Measurements from ENCODE around the gene JDP2.

DNA sequence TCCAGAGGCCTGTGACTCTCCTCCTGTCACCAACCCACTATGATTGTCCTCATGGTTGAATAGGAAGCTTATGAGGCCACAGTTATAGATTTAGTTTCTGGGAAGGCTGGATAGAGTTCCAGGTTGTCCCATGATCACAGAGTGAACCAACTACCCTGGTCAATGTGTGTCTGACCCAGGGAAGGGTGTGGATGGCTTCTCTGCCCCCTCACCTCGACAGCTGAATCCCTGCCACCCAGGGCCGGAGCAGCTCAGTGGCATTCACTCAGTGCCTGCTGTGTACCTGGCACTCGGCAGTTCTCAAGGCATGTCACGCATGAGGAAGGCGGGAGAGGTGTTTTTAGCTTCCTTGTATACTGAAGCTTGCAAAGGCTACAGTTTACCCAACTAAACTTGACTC lies 43.2 kb downstream of the JDP2 start:
- TF ChIP-seq, protein P1, sequence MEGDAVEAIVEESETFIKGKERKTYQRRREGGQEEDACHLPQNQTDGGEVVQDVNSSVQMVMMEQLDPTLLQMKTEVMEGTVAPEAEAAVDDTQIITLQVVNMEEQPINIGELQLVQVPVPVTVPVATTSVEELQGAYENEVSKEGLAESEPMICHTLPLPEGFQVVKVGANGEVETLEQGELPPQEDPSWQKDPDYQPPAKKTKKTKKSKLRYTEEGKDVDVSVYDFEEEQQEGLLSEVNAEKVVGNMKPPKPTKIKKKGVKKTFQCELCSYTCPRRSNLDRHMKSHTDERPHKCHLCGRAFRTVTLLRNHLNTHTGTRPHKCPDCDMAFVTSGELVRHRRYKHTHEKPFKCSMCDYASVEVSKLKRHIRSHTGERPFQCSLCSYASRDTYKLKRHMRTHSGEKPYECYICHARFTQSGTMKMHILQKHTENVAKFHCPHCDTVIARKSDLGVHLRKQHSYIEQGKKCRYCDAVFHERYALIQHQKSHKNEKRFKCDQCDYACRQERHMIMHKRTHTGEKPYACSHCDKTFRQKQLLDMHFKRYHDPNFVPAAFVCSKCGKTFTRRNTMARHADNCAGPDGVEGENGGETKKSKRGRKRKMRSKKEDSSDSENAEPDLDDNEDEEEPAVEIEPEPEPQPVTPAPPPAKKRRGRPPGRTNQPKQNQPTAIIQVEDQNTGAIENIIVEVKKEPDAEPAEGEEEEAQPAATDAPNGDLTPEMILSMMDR (conservative IDR thresholded peaks at IDR 0.05; ENCODE audit: low read depth, low read length): no peak
- no peak for TF ChIP-seq SMC3 (IDR thresholded peaks at IDR 0.05; ENCODE audit: low read depth, low read length)
